Liver (tissue), 9 donors: ENCODE data around the gene ASIC2. TPM values are rescaled to one million over a fixed set of nuclear protein-coding genes. Genes with fewer than 3 reads are reported as not detected.

Experiments
- DNase-seq: peaks from one replicate; pipeline ENCODE4 v3.0.0-alpha.2; 2017; ENCODE audit warnings: low spot score
- H3K27ac ChIP-seq, 2 donors: one replicate each; pipeline ENCODE4 v1.7.0; 2013; ENCODE audit warnings: inconsistent platforms in 2 of 2, low read length in 2 of 2, control low read depth in 1 of 2, low read depth in 1 of 2, mild to moderate bottlenecking in 1 of 2
- H3K27me3 ChIP-seq, 4 donors: one replicate each; pipeline versions ENCODE4 v1.6.1 to v1.7.0; 2013; ENCODE audit warnings: low read length in 3 of 4, inconsistent platforms in 1 of 4, mild to moderate bottlenecking in 1 of 4, moderate library complexity in 1 of 4; ENCODE audit not compliant: control insufficient read depth in 4 of 4, insufficient read depth in 4 of 4
- H3K36me3 ChIP-seq, 4 donors: one replicate each; pipeline versions ENCODE4 v1.6.1 to v1.7.0; 2013; ENCODE audit warnings: low read length in 3 of 4, mild to moderate bottlenecking in 3 of 4, low read depth in 1 of 4, moderate library complexity in 1 of 4; ENCODE audit not compliant: control insufficient read depth in 4 of 4, insufficient read depth in 3 of 4
- H3K4me1 ChIP-seq, 4 donors: one replicate each; pipeline versions ENCODE4 v1.6.1 to v1.7.0; 2013; ENCODE audit warnings: low read length in 3 of 4, mild to moderate bottlenecking in 3 of 4, moderate library complexity in 1 of 4; ENCODE audit not compliant: control insufficient read depth in 4 of 4, insufficient read depth in 4 of 4
- H3K4me3 ChIP-seq, 3 donors: one replicate each; pipeline versions ENCODE4 v1.6.1 to v1.7.0; 2013; ENCODE audit warnings: low read length in 3 of 3, control low read depth in 1 of 3, low read depth in 1 of 3, mild to moderate bottlenecking in 1 of 3
- H3K9ac ChIP-seq, 2 donors: one replicate each; pipeline ENCODE4 v1.7.0; 2013; ENCODE audit warnings: low read length in 2 of 2, mild to moderate bottlenecking in 2 of 2, moderate library complexity in 2 of 2, control low read depth in 1 of 2, low read depth in 1 of 2
- H3K9me3 ChIP-seq, 4 donors: one replicate each; pipeline versions ENCODE4 v1.6.1 to v1.7.0; 2013; ENCODE audit warnings: low read length in 3 of 4; ENCODE audit not compliant: control insufficient read depth in 4 of 4
- EGR1 ChIP-seq, 2 donors: IDR thresholded peaks; 2 replicates each; pipeline ENCODE4 v1.6.1; 2016 to 2018; ENCODE audit warnings: antibody characterized with exemption in 2 of 2, low read depth in 2 of 2
- HNF4G ChIP-seq: IDR thresholded peaks from 2 replicates; pipeline ENCODE4 v1.6.1; 2016; ENCODE audit warnings: antibody characterized with exemption
- JUND ChIP-seq, 2 donors: IDR thresholded peaks; 2 replicates each; pipeline ENCODE4 v1.6.1; 2016; ENCODE audit warnings: antibody characterized with exemption in 2 of 2
- NR2F2 ChIP-seq: IDR thresholded peaks from 2 replicates; pipeline ENCODE4 v1.6.1; 2016; ENCODE audit warnings: antibody characterized with exemption
- RAD21 ChIP-seq, 2 donors: IDR thresholded peaks; 2 replicates each; pipeline ENCODE4 v1.6.1; 2016; ENCODE audit warnings: antibody characterized with exemption in 2 of 2, mild to moderate bottlenecking in 2 of 2
- TAF1 ChIP-seq: conservative IDR thresholded peaks from 2 replicates; pipeline ENCODE4 v1.6.1; 2016; ENCODE audit warnings: antibody characterized with exemption, mild to moderate bottlenecking
- YY1 ChIP-seq: IDR thresholded peaks from 2 replicates; pipeline ENCODE4 v1.6.1; 2016; ENCODE audit warnings: antibody characterized with exemption, mild to moderate bottlenecking
- WGBS: extraction: QIAGEN DNeasy Blood & Tissue Kit; methylation state at CpG from one replicate; pipeline ENCODE4 v1.1.7; 2013; 5-methylcytosine and 5-hydroxymethylcytosine counted together
- polyA plus RNA-seq, 2 donors: library from polyadenylated mRNA; stranded (reverse) in 1 of 2; unstranded in 1 of 2; fragments of 200-250 nt in 1 of 2; fragments of >200 nt in 1 of 2; fragmentation: Nextera tagmentation in 1 of 2; extraction: Ambion mirVana in 1 of 2; gene quantifications; one replicate each; pipeline versions ENCODE4 v1.2.1 to v1.2.3, GENCODE V29; 2013 to 2015
- total RNA-seq, 2 donors: library from RNA; depleted of rRNA; stranded (reverse); fragments of >200 nt; gene quantifications; one replicate each; pipeline ENCODE4 v1.2.3, GENCODE V29; 2014
- TF ChIP-seq, protein P1 (sequence below): IDR thresholded peaks from 2 replicates; pipeline ENCODE4 v1.6.1; 2016; ENCODE audit warnings: antibody characterized with exemption, mild to moderate bottlenecking
- TF ChIP-seq, protein P2 (sequence below): IDR thresholded peaks from 2 replicates; pipeline ENCODE4 v1.6.1; 2016; ENCODE audit warnings: antibody characterized with exemption
- TF ChIP-seq, protein P3 (sequence below): fragments of 150-350 bp; IDR thresholded peaks from 2 replicates; pipeline ENCODE4 v1.5.1; 2017; ENCODE audit warnings: improper control_type of control experiment, low read depth, low read length; ENCODE audit not compliant: missing input control
- TF ChIP-seq, protein P4 (sequence below): IDR thresholded peaks from 2 replicates; pipeline ENCODE4 v1.6.1; 2016; ENCODE audit warnings: antibody characterized with exemption
- TF ChIP-seq, protein P5 (sequence below): IDR thresholded peaks from 2 replicates; pipeline ENCODE4 v1.6.1; 2016; ENCODE audit warnings: antibody characterized with exemption
- donor health status: healthy.
- donor health status: healthy.
- donor health status: healthy.
- donor health status: healthy.
- donor health status: healthy.

Gene ASIC2
- total and polyA plus RNA-seq, 4 donors: under 0.01 TPM; not detected in 3

DNA sequence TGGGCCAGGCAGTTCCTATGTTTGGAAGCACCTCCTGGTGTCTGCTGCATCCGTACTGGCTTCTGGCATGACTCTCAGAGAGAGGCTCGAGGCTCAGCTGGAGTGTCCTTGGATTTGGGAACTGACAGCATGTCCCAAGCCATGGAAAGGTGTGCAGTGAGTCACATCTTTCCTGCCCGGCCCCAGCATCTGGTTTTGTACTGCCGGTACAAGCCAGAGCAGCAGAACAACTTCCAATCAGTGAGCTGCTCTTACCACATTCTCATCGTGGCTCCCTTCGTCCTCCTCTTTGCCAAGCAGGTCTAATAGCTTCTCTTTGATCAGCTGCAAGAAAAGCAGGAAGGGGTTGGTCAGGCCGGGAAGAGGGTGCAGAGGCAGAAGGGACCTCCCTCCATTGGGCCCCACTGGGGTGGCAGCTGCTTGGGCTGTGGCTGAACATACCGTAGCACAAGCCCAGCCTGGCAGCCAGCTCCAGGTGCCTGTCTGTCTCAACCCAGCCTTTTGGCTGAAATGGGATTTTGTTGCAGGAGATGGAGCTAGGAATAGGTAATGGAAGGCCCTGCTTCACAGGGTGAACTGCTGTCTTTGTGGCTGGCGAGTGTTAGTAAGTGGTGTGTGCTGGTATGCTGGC, 277.3 kb downstream of the ASIC2 start:
- Histone ChIP-seq H3K36me3 (no peaks in the 10 kb centered on the region), H3K9ac (no peak overlapping the region), H3K4me1 (no peaks in the 10 kb centered on the region), H3K9me3 (no peaks in the 10 kb centered on the region), H3K27ac (no peak overlapping the region), H3K4me3 (no peak overlapping the region), H3K27me3 (no peaks in the 10 kb centered on the region)
- 82% methylated on average over 9 of the region's 9 CpGs for WGBS
- TF ChIP-seq, protein P1, sequence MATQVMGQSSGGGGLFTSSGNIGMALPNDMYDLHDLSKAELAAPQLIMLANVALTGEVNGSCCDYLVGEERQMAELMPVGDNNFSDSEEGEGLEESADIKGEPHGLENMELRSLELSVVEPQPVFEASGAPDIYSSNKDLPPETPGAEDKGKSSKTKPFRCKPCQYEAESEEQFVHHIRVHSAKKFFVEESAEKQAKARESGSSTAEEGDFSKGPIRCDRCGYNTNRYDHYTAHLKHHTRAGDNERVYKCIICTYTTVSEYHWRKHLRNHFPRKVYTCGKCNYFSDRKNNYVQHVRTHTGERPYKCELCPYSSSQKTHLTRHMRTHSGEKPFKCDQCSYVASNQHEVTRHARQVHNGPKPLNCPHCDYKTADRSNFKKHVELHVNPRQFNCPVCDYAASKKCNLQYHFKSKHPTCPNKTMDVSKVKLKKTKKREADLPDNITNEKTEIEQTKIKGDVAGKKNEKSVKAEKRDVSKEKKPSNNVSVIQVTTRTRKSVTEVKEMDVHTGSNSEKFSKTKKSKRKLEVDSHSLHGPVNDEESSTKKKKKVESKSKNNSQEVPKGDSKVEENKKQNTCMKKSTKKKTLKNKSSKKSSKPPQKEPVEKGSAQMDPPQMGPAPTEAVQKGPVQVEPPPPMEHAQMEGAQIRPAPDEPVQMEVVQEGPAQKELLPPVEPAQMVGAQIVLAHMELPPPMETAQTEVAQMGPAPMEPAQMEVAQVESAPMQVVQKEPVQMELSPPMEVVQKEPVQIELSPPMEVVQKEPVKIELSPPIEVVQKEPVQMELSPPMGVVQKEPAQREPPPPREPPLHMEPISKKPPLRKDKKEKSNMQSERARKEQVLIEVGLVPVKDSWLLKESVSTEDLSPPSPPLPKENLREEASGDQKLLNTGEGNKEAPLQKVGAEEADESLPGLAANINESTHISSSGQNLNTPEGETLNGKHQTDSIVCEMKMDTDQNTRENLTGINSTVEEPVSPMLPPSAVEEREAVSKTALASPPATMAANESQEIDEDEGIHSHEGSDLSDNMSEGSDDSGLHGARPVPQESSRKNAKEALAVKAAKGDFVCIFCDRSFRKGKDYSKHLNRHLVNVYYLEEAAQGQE: no peak
- TF ChIP-seq, protein P2, sequence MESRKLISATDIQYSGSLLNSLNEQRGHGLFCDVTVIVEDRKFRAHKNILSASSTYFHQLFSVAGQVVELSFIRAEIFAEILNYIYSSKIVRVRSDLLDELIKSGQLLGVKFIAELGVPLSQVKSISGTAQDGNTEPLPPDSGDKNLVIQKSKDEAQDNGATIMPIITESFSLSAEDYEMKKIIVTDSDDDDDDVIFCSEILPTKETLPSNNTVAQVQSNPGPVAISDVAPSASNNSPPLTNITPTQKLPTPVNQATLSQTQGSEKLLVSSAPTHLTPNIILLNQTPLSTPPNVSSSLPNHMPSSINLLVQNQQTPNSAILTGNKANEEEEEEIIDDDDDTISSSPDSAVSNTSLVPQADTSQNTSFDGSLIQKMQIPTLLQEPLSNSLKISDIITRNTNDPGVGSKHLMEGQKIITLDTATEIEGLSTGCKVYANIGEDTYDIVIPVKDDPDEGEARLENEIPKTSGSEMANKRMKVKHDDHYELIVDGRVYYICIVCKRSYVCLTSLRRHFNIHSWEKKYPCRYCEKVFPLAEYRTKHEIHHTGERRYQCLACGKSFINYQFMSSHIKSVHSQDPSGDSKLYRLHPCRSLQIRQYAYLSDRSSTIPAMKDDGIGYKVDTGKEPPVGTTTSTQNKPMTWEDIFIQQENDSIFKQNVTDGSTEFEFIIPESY: no peak
- TF ChIP-seq TAF1 (no peak), NR2F2 (no peak)
- peak; percentile 28 for DNase-seq

DNA sequence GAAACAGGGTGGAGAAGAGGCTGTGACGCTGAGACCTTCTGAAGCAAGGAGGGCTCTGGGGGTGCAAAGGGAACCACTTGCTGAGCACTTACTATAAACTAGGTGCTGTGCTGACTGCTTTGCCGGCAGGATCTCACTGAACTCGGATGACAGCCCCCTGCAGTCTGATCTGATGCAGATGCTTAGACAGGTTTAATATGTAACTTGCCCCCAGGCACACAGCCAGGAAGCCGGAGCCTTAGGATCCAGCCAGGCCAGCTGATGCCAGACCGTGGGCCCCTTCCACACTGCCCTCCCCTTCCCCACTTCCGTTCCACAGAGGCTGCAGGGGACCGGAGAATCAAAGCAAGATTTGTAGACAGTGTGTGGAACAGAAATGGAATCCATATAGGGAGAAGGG, 278.3 kb downstream of the ASIC2 start:
- peak; percentile 55 for DNase-seq
- no peak overlapping the region for H3K9ac ChIP-seq
- H3K36me3 ChIP-seq: no peaks in the 10 kb centered on the region
- H3K9me3 ChIP-seq: no peaks in the 10 kb centered on the region
- no peak overlapping the region for H3K4me3 ChIP-seq
- no peak overlapping the region for H3K27ac ChIP-seq
- TF ChIP-seq, protein P3, sequence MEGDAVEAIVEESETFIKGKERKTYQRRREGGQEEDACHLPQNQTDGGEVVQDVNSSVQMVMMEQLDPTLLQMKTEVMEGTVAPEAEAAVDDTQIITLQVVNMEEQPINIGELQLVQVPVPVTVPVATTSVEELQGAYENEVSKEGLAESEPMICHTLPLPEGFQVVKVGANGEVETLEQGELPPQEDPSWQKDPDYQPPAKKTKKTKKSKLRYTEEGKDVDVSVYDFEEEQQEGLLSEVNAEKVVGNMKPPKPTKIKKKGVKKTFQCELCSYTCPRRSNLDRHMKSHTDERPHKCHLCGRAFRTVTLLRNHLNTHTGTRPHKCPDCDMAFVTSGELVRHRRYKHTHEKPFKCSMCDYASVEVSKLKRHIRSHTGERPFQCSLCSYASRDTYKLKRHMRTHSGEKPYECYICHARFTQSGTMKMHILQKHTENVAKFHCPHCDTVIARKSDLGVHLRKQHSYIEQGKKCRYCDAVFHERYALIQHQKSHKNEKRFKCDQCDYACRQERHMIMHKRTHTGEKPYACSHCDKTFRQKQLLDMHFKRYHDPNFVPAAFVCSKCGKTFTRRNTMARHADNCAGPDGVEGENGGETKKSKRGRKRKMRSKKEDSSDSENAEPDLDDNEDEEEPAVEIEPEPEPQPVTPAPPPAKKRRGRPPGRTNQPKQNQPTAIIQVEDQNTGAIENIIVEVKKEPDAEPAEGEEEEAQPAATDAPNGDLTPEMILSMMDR: no peak
- TF ChIP-seq JUND (IDR thresholded peaks at IDR 0.05) (no peak), EGR1 (IDR thresholded peaks at IDR 0.05; ENCODE audit: low read depth in 2 of 2) (no peak), RAD21 (IDR thresholded peaks at IDR 0.05) (no peak), HNF4G (no peak), YY1 (no peak)
- TF ChIP-seq, protein P1: no peak
- TF ChIP-seq, protein P4, sequence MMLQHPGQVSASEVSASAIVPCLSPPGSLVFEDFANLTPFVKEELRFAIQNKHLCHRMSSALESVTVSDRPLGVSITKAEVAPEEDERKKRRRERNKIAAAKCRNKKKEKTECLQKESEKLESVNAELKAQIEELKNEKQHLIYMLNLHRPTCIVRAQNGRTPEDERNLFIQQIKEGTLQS: no peak
- TF ChIP-seq, protein P5, sequence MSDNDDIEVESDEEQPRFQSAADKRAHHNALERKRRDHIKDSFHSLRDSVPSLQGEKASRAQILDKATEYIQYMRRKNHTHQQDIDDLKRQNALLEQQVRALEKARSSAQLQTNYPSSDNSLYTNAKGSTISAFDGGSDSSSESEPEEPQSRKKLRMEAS: no peak
- TF ChIP-seq, protein P2: no peak
- WGBS: 24% methylated on average over 7 of the region's 7 CpGs
- no peaks in the 10 kb centered on the region for H3K4me1 ChIP-seq
- H3K27me3 ChIP-seq: no peaks in the 10 kb centered on the region
